HG02610 (cell line): Measurements from ENCODE around the gene LMF2.

Experiments
- ATAC-seq: cut with Tn5 transposase; IDR thresholded peaks from one replicate; pipeline ENCODE4 v1.9.1; 2021; ENCODE audit warnings: mild to moderate bottlenecking, moderate library complexity; ENCODE audit not compliant: unreplicated experiment

LMF2 gene

GRCh38 chr22:50467341-50467740, 40.2 kb downstream of the LMF2 start:
- no peak for ATAC-seq

- no peak for ATAC-seq
Measured at GRCh38 chr22:50465066-50465930, 42.2 kb downstream of the LMF2 start.

- no peak for ATAC-seq
Measured at GRCh38 chr22:50464451-50464850, 43.1 kb downstream of the LMF2 start.

- no peak for ATAC-seq
Measured at GRCh38 chr22:50463188-50463900, 44.2 kb downstream of the LMF2 start.

- no peak for ATAC-seq
Measured at GRCh38 chr22:50461979-50462540, 45.4 kb downstream of the LMF2 start.

- no peak for ATAC-seq
Measured at GRCh38 chr22:50461536-50461935, 46.0 kb downstream of the LMF2 start.

GRCh38 chr22:50460938-50461337, 46.6 kb downstream of the LMF2 start:
- ATAC-seq, result no peak

GRCh38 chr22:50459496-50460140, 47.9 kb downstream of the LMF2 start:
- no peak for ATAC-seq

- no peak for ATAC-seq
Measured at GRCh38 chr22:50459016-50459415, 48.5 kb downstream of the LMF2 start.

GRCh38 chr22:50456466-50457234, 50.9 kb downstream of the LMF2 start:
- ATAC-seq, result no peak

GRCh38 chr22:50456026-50456425, 51.5 kb downstream of the LMF2 start:
- no peak for ATAC-seq

GRCh38 chr22:50455201-50455600, 52.3 kb downstream of the LMF2 start:
- no peak for ATAC-seq

- ATAC-seq, result no peak
Measured at GRCh38 chr22:50454556-50455075, 52.9 kb downstream of the LMF2 start.
